ENCODE measurements around the gene CRYGN. TPM values are rescaled to one million over a fixed set of nuclear protein-coding genes. Genes with fewer than 3 reads are reported as not detected.

Gene CRYGN
- total and polyA plus RNA-seq, 4 donors: under 0.01 to 0.02 TPM; not detected in 2

- no peaks in the 10 kb centered on the region for H3K36me3 ChIP-seq (ENCODE audit: control insufficient read depth in 4 of 4, insufficient read depth in 3 of 4, low read depth in 1 of 4, low read length in 3 of 4)
- DNase-seq (ENCODE audit: low spot score): no peak
- peaks cover 7 to 15% (median 13%) of the 10 kb centered on the region in 4 donors for H3K4me1 ChIP-seq (ENCODE audit: control insufficient read depth in 4 of 4, insufficient read depth in 4 of 4, low read length in 3 of 4)
- no peak overlapping the region for H3K27ac ChIP-seq (ENCODE audit: low read depth in 1 of 2, low read length in 2 of 2)
- TF ChIP-seq TAF1 (conservative IDR thresholded peaks at IDR 0.05) (no peak), FOXA2 (IDR thresholded peaks at IDR 0.05) (no peak), NR2F2 (IDR thresholded peaks at IDR 0.05) (no peak), GABPA (IDR thresholded peaks at IDR 0.05 in 1 of 2, conservative IDR thresholded peaks at IDR 0.05 in 1 of 2) (no peak), JUND (IDR thresholded peaks at IDR 0.05) (no peak), CTCF (IDR thresholded peaks at IDR 0.05; ENCODE audit: low read depth, low read length, missing input control) (no peak), HNF4G (IDR thresholded peaks at IDR 0.05) (no peak), EGR1 (IDR thresholded peaks at IDR 0.05; ENCODE audit: low read depth in 2 of 2) (no peak), YY1 (IDR thresholded peaks at IDR 0.05) (no peak), ZBTB33 (IDR thresholded peaks at IDR 0.05) (no peak), RAD21 (IDR thresholded peaks at IDR 0.05) (no peak)
- H3K4me3 ChIP-seq (ENCODE audit: low read depth in 1 of 3, low read length in 3 of 3): no peak overlapping the region
- no peaks in the 10 kb centered on the region for H3K9me3 ChIP-seq (ENCODE audit: control insufficient read depth in 4 of 4, low read length in 3 of 4)
- H3K9ac ChIP-seq (ENCODE audit: low read depth in 1 of 2, low read length in 2 of 2): no peak overlapping the region
- 91% methylated on average over 14 of the region's 14 CpGs for WGBS
- H3K27me3 ChIP-seq (ENCODE audit: control insufficient read depth in 4 of 4, insufficient read depth in 4 of 4, low read length in 3 of 4): no peaks in the 10 kb centered on the region
Observed at GRCh38 chr7:151399906-151400305, 40.0 kb downstream of the CRYGN start.

- DNase-seq (ENCODE audit: low spot score): no peak
- no peaks in the 10 kb centered on the region for H3K27me3 ChIP-seq (ENCODE audit: control insufficient read depth in 4 of 4, insufficient read depth in 4 of 4, low read length in 3 of 4)
- peaks cover 5 to 10% (median 7%) of the 10 kb centered on the region in 4 donors for H3K4me1 ChIP-seq (ENCODE audit: control insufficient read depth in 4 of 4, insufficient read depth in 4 of 4, low read length in 3 of 4)
- no peaks in the 10 kb centered on the region for H3K9me3 ChIP-seq (ENCODE audit: control insufficient read depth in 4 of 4, low read length in 3 of 4)
- H3K27ac ChIP-seq (ENCODE audit: low read depth in 1 of 2, low read length in 2 of 2): no peak overlapping the region
- WGBS: 95% methylated on average over 7 of the region's 7 CpGs
- no peak overlapping the region for H3K4me3 ChIP-seq (ENCODE audit: low read depth in 1 of 3, low read length in 3 of 3)
- H3K36me3 ChIP-seq (ENCODE audit: control insufficient read depth in 4 of 4, insufficient read depth in 3 of 4, low read depth in 1 of 4, low read length in 3 of 4): no peaks in the 10 kb centered on the region
- TF ChIP-seq JUND (IDR thresholded peaks at IDR 0.05) (no peak), RXRA (IDR thresholded peaks at IDR 0.05) (no peak), HNF4G (IDR thresholded peaks at IDR 0.05) (no peak), RAD21 (IDR thresholded peaks at IDR 0.05) (no peak), SP1 (IDR thresholded peaks at IDR 0.05) (no peak), ZBTB33 (IDR thresholded peaks at IDR 0.05) (no peak), NR2F2 (IDR thresholded peaks at IDR 0.05) (no peak), HNF4A (conservative IDR thresholded peaks at IDR 0.05) (no peak), TAF1 (conservative IDR thresholded peaks at IDR 0.05) (no peak), CTCF (IDR thresholded peaks at IDR 0.05; ENCODE audit: low read depth, low read length, missing input control) (no peak), FOXA1 (IDR thresholded peaks at IDR 0.05) (no peak), FOXA2 (IDR thresholded peaks at IDR 0.05) (no peak), REST (IDR thresholded peaks at IDR 0.05) (no peak), GABPA (IDR thresholded peaks at IDR 0.05 in 1 of 2, conservative IDR thresholded peaks at IDR 0.05 in 1 of 2) (no peak)
- no peak overlapping the region for H3K9ac ChIP-seq (ENCODE audit: low read depth in 1 of 2, low read length in 2 of 2)
Observed at GRCh38 chr7:151399305-151399601, 40.7 kb downstream of the CRYGN start.

Data from liver (tissue), 9 donors.